H9 (cell line): ENCODE results near the gene NAMPT. TPM values are rescaled to one million over a fixed set of nuclear protein-coding genes. Genes with fewer than 3 reads are reported as not detected.

Experiments used
- DNase-seq: peaks from one replicate; pipeline ENCODE4 v3.0.0-alpha.2; 2017
- H2AFZ ChIP-seq: one replicate; pipeline ENCODE4 v1.6.1; 2013; ENCODE audit warnings: mild to moderate bottlenecking, low read length, control low read depth, moderate library complexity
- H2AK5ac ChIP-seq: 2 replicates; pipeline ENCODE4 v1.6.1; 2013; ENCODE audit warnings: low read length, control low read depth, mixed read lengths; ENCODE audit not compliant: insufficient read length
- H2BK120ac ChIP-seq: one replicate; pipeline ENCODE4 v1.6.1; 2013; ENCODE audit warnings: low read depth, mild to moderate bottlenecking, low read length, control low read depth, inconsistent platforms; ENCODE audit not compliant: poor library complexity, severe bottlenecking
- H2BK12ac ChIP-seq: 2 replicates; pipeline ENCODE4 v1.6.1; 2013; ENCODE audit warnings: low read length, control low read depth, mixed read lengths, low read depth; ENCODE audit not compliant: insufficient read length
- H2BK15ac ChIP-seq: 2 replicates; pipeline ENCODE4 v1.6.1; 2013; ENCODE audit warnings: low read depth, low read length, control low read depth
- H2BK20ac ChIP-seq: one replicate; pipeline ENCODE4 v1.6.1; 2013; ENCODE audit warnings: low read depth, mild to moderate bottlenecking, low read length, control low read depth, inconsistent platforms; ENCODE audit not compliant: poor library complexity, severe bottlenecking
- H2BK5ac ChIP-seq: 2 replicates; pipeline ENCODE4 v1.6.1; 2013; ENCODE audit warnings: low read length, control low read depth, mixed read lengths; ENCODE audit not compliant: insufficient read length
- H3K14ac ChIP-seq: 2 replicates; pipeline ENCODE4 v1.6.1; 2013; ENCODE audit warnings: low read length, control low read depth; ENCODE audit not compliant: insufficient read depth
- H3K18ac ChIP-seq: 2 replicates; pipeline ENCODE4 v1.6.1; 2013; ENCODE audit warnings: low read depth, mild to moderate bottlenecking, mixed read lengths, low read length, control low read depth; ENCODE audit not compliant: insufficient read length
- H3K23ac ChIP-seq: 2 replicates; pipeline ENCODE4 v1.6.1; 2013; ENCODE audit warnings: low read length, control low read depth, mixed read lengths, low read depth; ENCODE audit not compliant: insufficient read length
- H3K23me2 ChIP-seq: 2 replicates; pipeline ENCODE4 v1.6.1; 2013; ENCODE audit warnings: low read depth, mild to moderate bottlenecking, mixed read lengths, low read length, control low read depth; ENCODE audit not compliant: insufficient read length, poor library complexity, severe bottlenecking
- H3K27ac ChIP-seq: 2 replicates; pipeline ENCODE4 v1.5.1; 2013; ENCODE audit warnings: low read length, control low read depth, mixed read lengths, low read depth; ENCODE audit not compliant: insufficient read length
- H3K27me3 ChIP-seq: 2 replicates; pipeline ENCODE4 v1.6.1; 2013; ENCODE audit warnings: low read length, control low read depth, inconsistent platforms; ENCODE audit not compliant: insufficient read depth
- H3K4ac ChIP-seq: 2 replicates; pipeline ENCODE4 v1.6.1; 2013; ENCODE audit warnings: low read depth, mild to moderate bottlenecking, control low read depth, inconsistent platforms, low read length, moderate library complexity
- H3K4me1 ChIP-seq: 2 replicates; pipeline ENCODE4 v1.6.1; 2013; ENCODE audit warnings: low read length, control low read depth, inconsistent platforms; ENCODE audit not compliant: insufficient read depth
- H3K4me2 ChIP-seq: 2 replicates; pipeline ENCODE4 v1.6.1; 2013; ENCODE audit warnings: low read length, control low read depth, mixed read lengths; ENCODE audit not compliant: insufficient read length, insufficient read depth
- H3K56ac ChIP-seq: 2 replicates; pipeline ENCODE4 v1.6.1; 2013; ENCODE audit warnings: low read depth, mild to moderate bottlenecking, mixed read lengths, low read length, control low read depth; ENCODE audit not compliant: insufficient read length
- H3K79me1 ChIP-seq: 2 replicates; pipeline ENCODE4 v1.6.1; 2013; ENCODE audit warnings: low read depth, mild to moderate bottlenecking, moderate library complexity, low read length, control low read depth, inconsistent platforms; ENCODE audit not compliant: insufficient read depth, poor library complexity, severe bottlenecking
- H3K79me2 ChIP-seq: 2 replicates; pipeline ENCODE4 v1.6.1; 2013; ENCODE audit warnings: low read length, control low read depth, inconsistent platforms; ENCODE audit not compliant: insufficient read depth
- H3K9ac ChIP-seq: 2 replicates; pipeline ENCODE4 v1.6.1; 2013; ENCODE audit warnings: low read length, control low read depth, mixed read lengths; ENCODE audit not compliant: insufficient read length; ENCODE audit errors: extremely low read depth
- H3K9me3 ChIP-seq: one replicate; pipeline ENCODE4 v1.6.1; 2013; ENCODE audit warnings: low read depth, low read length, inconsistent platforms; ENCODE audit not compliant: control insufficient read depth
- H3T11ph ChIP-seq: one replicate; pipeline ENCODE4 v1.6.1; 2013; ENCODE audit warnings: mild to moderate bottlenecking, low read length, control low read depth, inconsistent platforms
- H4K20me1 ChIP-seq: one replicate; pipeline ENCODE4 v1.6.1; 2013; ENCODE audit not compliant: control insufficient read depth, insufficient read length, insufficient read depth
- H4K5ac ChIP-seq: 2 replicates; pipeline ENCODE4 v1.6.1; 2013; ENCODE audit warnings: low read depth, mild to moderate bottlenecking, mixed read lengths, low read length, control low read depth; ENCODE audit not compliant: insufficient read length
- H4K8ac ChIP-seq: replicated peaks from 2 replicates; pipeline ENCODE4 v1.6.1; 2013; ENCODE audit warnings: low read length, control low read depth, mixed read lengths, low read depth; ENCODE audit not compliant: insufficient read length
- H4K91ac ChIP-seq: 2 replicates; pipeline ENCODE4 v1.6.1; 2013; ENCODE audit warnings: low read depth, mild to moderate bottlenecking, moderate library complexity, mixed read lengths, low read length, control low read depth; ENCODE audit not compliant: insufficient read length
- H3K27ac Mint-ChIP-seq, 3 experiments: 2 replicates in 2 of 3; 3 replicates in 1 of 3; pipeline ENCODE4 v1.8.0; 2020 to 2021; ENCODE audit warnings: mixed read lengths in 3 of 3, mild to moderate bottlenecking in 1 of 3, moderate library complexity in 1 of 3
- H3K27me3 Mint-ChIP-seq: 2 replicates; pipeline ENCODE4 v1.8.0; 2021; ENCODE audit warnings: low read depth, mild to moderate bottlenecking, moderate library complexity, mixed read lengths
- H3K36me3 Mint-ChIP-seq, 3 experiments: 2 replicates in 2 of 3; 3 replicates in 1 of 3; pipeline ENCODE4 v1.8.0; 2020 to 2021; ENCODE audit warnings: low read depth in 3 of 3, mixed read lengths in 3 of 3; ENCODE audit not compliant: insufficient read depth in 1 of 3
- H3K4me1 Mint-ChIP-seq, 2 experiments: 2 replicates each; pipeline ENCODE4 v1.8.0; 2020; ENCODE audit warnings: mixed read lengths in 2 of 2
- H3K4me3 Mint-ChIP-seq, 2 experiments: 2 replicates in 1 of 2; 3 replicates in 1 of 2; pipeline ENCODE4 v1.8.0; 2020 to 2021; ENCODE audit warnings: mild to moderate bottlenecking in 2 of 2, mixed read lengths in 2 of 2, moderate library complexity in 1 of 2
- H3K9me3 Mint-ChIP-seq, 2 experiments: 2 replicates in 1 of 2; 3 replicates in 1 of 2; pipeline ENCODE4 v1.8.0; 2020; ENCODE audit warnings: mild to moderate bottlenecking in 2 of 2, mixed read lengths in 2 of 2, moderate library complexity in 1 of 2
- WGBS: extraction: QIAGEN DNeasy Blood & Tissue Kit; methylation state at CpG from one replicate; pipeline ENCODE4 v1.1.7; 2013; ENCODE audit warnings: missing lambda C conversion rate, low lambda C conversion rate, mixed read lengths; ENCODE audit not compliant: insufficient read length; ENCODE audit errors: extremely low coverage; 5-methylcytosine and 5-hydroxymethylcytosine counted together
- total RNA-seq: library from RNA; stranded (reverse); gene quantifications from 2 replicates; pipeline ENCODE4 v1.2.1, GENCODE V29; 2021
- TF ChIP-seq, protein P1 (sequence below): fragments of 200-600 bp; sonication (generic); conservative IDR thresholded peaks from 3 replicates; pipeline ENCODE4 v1.8.0; 2021; ENCODE audit warnings: antibody characterized with exemption, mild to moderate bottlenecking

The NAMPT gene
- total RNA-seq, 1 experiment from 2014 or later, result 83.5 TPM

DNA sequence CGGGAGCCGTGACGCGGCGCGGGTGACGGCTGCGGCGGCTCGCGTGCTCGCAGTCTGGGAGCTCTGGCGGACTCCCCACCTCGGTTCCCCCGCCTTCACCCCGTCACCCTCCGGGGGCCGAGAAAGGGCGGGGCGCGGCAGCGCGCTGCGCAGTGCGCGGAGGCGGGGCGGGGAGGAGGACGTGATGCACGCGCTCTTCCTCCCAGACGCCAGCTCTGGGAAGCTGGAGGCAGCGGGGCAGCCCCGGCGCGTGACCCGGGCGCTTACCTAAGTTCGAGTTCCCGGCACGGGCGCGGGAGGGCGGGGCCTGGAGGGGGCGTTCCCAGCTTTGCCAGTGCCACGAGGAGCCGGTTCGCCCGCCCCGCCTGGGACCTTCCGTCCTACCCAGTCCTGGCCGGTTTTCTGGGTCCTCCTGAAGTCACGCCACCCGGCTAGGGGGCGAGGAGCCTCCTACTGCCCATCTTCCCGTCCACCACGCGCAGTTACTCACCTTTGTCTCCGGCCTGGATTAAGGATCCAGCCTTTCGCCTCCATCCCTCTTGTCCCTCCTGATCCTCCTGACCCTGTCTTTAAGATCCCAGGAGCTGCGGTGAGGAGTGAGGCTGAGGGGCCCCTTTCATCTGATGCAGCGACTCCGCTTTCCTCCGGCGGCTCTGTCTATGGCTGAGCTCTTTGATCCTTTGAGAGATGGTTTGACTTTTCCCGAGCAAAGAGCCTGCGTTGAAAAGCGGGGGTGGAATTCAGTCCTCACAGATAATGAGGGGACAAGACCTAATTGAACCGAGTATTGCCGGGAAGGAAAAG, 470 bp upstream of the NAMPT start:
- TF ChIP-seq, protein P1, sequence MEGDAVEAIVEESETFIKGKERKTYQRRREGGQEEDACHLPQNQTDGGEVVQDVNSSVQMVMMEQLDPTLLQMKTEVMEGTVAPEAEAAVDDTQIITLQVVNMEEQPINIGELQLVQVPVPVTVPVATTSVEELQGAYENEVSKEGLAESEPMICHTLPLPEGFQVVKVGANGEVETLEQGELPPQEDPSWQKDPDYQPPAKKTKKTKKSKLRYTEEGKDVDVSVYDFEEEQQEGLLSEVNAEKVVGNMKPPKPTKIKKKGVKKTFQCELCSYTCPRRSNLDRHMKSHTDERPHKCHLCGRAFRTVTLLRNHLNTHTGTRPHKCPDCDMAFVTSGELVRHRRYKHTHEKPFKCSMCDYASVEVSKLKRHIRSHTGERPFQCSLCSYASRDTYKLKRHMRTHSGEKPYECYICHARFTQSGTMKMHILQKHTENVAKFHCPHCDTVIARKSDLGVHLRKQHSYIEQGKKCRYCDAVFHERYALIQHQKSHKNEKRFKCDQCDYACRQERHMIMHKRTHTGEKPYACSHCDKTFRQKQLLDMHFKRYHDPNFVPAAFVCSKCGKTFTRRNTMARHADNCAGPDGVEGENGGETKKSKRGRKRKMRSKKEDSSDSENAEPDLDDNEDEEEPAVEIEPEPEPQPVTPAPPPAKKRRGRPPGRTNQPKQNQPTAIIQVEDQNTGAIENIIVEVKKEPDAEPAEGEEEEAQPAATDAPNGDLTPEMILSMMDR, result no peak
- H3K27ac Mint-ChIP-seq, result peak overlapping the region; percentile 98 to 99 (median 99)
- H3K79me1 ChIP-seq, result no peaks in the 10 kb centered on the region
- DNase-seq, result peak; percentile 99
- H4K20me1 ChIP-seq, result no peaks in the 10 kb centered on the region
- H2BK12ac ChIP-seq, result no peak overlapping the region
- H2BK15ac ChIP-seq, result no peak overlapping the region
- peak overlapping the region; percentile 91 for H3K14ac ChIP-seq
- H3K23me2 ChIP-seq, result peaks cover 7% of the 10 kb centered on the region
- peaks cover 27 to 29% of the 10 kb centered on the region in 2 experiments for H3K4me1 Mint-ChIP-seq
- H2BK5ac ChIP-seq, result peak overlapping the region; percentile 27
- no peaks in the 10 kb centered on the region for H3K9me3 Mint-ChIP-seq
- H2BK120ac ChIP-seq, result no peak overlapping the region
- H4K8ac ChIP-seq, result peak overlapping the region; percentile 71
- WGBS, result no CpG with 5 or more reads among the region's 70 CpGs
- peaks cover 0 to 3% (median 0%) of the 10 kb centered on the region in 3 experiments; a peak in 2 of 7 replicates for H3K36me3 Mint-ChIP-seq
- H3K56ac ChIP-seq, result peak overlapping the region; percentile 75
- no peak overlapping the region; the same call in 1 of the 2 replicates for H3K4ac ChIP-seq
- no peaks in the 10 kb centered on the region for H3K9me3 ChIP-seq
- H3T11ph ChIP-seq, result no peak overlapping the region
- no peaks in the 10 kb centered on the region; the same call in 1 of the 2 replicates for H3K4me1 ChIP-seq
- peak overlapping the region; percentile 91 for H3K4me2 ChIP-seq
- no peak overlapping the region for H3K23ac ChIP-seq
- H3K18ac ChIP-seq, result peak overlapping the region; percentile 88
- peak overlapping the region; percentile 19 for H4K5ac ChIP-seq
- H3K27me3 ChIP-seq, result no peaks in the 10 kb centered on the region
- no peak overlapping the region for H2AFZ ChIP-seq
- no peak overlapping the region for H2AK5ac ChIP-seq
- peak overlapping the region; percentile 92 for H3K27ac ChIP-seq
- H4K91ac ChIP-seq, result no peak overlapping the region
- H3K79me2 ChIP-seq, result peaks cover 14% of the 10 kb centered on the region
- peak overlapping the region; percentile 85 to 95 for H3K4me3 Mint-ChIP-seq
- H3K9ac ChIP-seq, result peak overlapping the region; percentile 81
- no peak overlapping the region for H2BK20ac ChIP-seq
- no peaks in the 10 kb centered on the region for H3K27me3 Mint-ChIP-seq
